Right lung (tissue), 5 donors: ENCODE measurements around the gene GTF3C1. TPM values are rescaled to one million over a fixed set of nuclear protein-coding genes. Genes with fewer than 3 reads are reported as not detected.
A peak's percentile ranks its signal among the peaks of the same experiment; 100 is the strongest.

Source experiments
- DNase-seq, 2 donors: peaks; one replicate each; pipeline ENCODE4 v3.0.0-alpha.2; 2013
- polyA plus RNA-seq, 5 donors: library from polyadenylated mRNA; unstranded; fragments of 120-200 nt; gene quantifications; one replicate each; pipeline versions ENCODE4 v1.2.1 to v1.2.3, GENCODE V29; 2013; ENCODE audit warnings: inconsistent platforms in 1 of 5, low replicate concordance in 1 of 5; ENCODE audit not compliant: insufficient read length in 5 of 5, insufficient read depth in 1 of 5

GTF3C1 gene
- polyA plus RNA-seq, 5 donors = 73.5 to 112 (median 85.6) TPM

DNA sequence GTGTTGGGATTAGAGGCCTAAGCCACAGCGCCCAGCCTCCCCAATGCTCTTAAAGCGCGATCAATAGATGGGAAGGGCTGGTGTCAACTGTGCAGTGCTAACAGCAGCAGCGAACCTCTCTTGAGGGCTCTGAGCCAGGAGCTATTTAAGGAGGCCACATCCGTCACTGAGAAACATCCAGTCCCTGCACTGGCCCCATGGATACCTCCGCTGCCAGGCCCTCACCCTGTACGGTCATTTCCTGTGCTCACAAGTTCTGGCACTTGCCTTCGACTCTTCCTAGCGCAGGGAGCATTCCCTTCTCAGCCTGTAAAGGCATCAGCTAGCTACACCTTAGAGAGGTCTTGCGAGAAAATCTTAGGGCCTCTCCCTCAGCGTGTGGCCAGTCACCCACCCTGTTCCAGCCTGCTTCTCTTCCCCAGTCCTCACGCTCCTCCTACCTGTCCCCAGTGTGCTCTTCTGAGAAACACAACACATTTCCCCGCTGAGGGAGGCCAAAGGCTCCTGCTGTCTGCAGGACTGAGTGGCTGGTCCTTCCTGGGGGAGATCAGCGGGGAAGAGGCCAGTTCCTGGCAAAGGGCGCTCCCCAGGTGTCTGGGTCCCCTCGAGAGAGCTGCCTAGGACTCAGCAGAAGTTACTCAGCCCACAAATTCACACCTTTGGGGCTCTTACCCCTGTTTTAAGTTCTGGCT is 28.6 kb downstream of the GTF3C1 start:
- DNase-seq = peak in 1 of 2 donors; percentile 11

DNA sequence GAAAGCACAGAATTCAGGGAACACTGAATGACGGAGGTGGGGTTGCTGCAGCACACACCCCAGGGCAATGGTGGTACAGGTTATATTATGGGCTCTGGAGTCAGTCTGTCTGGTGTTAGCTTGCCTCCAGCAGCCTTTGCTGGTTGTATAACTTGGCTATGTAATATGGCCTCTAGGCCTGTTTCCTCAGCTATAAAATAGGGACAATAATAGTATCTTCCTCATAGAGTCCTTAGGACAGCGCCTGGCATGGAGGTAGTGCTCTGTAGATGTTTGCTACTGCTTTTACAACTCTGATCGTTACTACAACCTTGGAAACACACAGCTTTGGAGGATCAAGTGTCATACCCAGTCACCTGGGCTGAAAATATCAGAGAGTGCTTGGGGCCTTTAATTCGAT is 31.5 kb downstream of the GTF3C1 start:
- no peak for DNase-seq

DNA sequence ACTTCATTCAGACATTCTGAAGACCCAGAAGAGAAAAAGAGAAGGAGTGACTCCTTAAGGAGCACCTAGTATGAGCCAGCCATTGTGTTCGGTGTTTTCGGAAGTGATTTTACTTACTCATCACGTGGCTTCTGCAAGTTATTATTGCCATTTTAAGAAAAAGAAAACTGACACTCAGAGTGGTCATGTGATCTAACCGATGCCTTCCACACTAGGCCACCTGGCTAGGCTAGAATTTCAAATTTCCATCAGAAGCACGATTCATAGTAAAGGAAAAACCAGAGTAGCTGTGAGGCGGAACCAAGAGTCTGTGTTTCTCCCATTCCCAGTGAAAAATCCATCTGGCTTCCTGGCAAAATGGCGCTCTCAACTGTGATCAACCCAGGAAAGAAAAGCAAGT is 32.0 kb downstream of the GTF3C1 start:
- no peak for DNase-seq

DNA sequence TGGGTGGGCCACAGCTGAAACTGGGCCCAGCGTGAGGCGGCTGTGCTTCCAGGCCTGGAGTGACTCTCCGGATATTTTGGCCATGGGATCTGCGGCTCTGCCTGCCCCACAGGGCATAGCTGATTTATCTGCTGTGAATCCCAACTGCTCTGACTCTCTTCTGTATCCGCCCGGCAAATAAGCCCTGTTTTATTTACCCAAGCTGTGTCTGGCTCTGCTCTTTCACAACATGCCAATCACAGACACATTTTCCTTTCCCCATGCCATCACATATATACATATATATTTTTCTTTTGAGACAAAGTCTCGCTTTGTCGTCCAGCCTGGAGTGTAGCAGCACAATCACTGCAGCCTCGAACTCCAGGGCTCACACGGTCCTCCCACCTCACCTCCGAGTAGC is 33.3 kb downstream of the GTF3C1 start:
- DNase-seq = no peak

DNA sequence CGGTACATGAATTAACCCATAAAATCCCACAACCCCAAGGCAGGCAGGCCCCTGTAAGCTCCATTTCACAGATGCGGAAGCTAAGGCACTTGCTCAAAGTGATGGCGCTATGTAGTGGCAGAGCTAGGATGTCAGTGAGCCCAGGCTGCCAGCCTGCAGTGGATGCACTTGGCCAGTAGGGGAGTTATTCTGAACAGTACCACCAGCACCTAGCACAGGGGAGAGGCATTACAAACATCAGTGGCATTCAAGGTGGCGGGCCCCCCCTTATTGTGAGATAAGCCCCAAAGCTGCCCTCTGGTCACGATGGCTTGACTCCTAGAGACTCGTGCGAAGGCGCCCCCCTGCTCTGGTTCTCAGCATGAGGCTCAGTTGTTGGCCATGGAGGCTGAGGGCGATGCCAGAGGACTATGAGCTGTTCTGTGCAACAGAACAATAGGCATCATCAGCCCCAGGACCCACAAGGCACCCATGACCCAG is 33.8 kb downstream of the GTF3C1 start:
- DNase-seq = no peak

DNA sequence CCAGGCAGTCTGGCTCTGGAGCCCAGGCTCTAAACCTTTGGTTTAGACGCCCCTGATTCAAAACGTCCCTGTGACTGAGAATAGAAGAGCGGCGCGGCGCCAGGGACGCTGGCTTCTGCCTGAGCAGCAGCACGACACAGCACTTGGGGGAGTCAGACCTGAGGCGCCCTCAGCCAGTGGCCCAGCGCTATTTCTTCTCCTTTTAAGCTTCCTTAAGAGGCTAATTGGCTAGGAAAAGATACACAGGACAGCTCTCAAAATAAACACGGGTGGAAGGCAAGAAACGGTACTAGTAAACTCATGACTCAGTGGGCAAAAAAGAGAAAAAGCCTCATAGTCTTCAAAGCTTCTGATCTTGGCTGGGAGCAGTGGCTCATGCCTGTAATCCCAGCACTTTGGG is 34.9 kb downstream of the GTF3C1 start:
- no peak for DNase-seq

DNA sequence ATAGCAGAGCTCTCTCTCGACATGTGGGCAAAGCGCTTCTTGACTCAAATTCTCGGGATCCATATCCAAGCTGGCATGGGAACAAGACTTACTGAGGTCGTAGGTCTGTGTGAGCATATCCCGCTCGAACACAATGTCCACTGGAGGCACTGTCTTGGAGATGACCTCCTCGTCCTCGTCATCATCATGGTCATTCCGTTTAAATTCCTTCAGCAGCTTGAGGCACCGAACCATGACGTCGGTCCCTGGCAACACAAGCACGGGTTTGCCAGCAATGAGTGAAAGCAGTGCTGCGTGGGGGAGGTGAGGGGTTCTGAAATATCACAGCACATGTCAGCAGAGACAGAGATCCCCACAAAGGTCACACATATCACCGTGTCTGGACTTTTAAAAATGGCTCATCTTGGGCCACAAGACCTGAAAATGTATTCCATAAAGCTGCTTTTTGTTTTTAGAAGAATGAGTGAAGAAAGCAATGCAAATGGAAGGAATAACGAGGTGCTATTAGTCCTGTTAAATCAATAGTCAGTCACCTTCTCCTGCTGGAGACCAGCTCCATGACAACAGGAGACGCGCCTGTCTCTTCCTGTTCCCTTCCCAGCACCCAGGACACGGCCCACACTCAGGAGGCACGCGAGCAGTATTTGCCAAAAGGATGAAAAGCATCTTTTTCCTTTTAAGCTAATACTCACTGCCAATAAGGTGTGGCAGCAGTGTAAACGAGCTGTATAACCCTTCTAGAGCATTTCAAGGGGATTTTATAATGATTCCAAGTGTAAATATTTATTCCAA is 37.9 kb downstream of the GTF3C1 start:
- DNase-seq = no peak

DNA sequence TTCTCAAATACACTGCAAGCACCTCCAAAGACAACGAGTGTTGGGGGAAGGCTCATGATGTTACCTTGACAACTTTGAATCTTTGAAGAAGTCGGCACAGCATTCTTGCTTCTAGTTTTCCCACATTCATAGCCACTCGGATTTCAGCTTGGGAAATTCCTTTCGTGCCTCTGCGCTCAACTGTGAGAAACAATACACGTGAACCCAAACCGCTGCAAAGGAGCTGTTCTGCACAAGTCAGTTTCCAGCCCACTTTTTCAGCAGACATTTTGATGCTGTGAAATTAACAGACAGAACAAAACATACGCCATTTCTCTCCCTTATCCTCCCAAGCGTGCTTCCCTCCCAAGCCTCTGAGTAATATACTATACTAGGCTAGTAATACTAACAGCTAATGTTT is 41.2 kb downstream of the GTF3C1 start:
- DNase-seq = no peak

DNA sequence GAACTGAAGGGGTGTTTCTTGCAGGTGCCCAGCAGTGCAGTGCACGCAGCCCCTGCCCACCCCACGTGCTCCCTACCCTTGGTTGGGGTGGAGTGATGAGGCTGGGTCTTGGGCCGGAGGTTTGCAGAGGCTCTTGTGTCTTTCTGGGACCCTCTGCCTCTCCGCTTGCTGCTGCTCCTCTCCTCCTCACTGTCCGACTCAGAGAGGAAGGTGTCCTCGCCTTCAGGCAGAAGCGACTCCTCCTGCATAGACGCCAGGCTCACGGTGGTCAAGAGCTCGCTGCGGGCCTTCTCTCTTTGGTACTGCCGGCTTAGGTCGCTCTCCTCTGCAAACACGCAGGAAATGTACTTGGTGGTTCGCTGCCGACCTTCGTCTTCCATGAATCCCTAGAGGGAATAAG is 42.9 kb downstream of the GTF3C1 start:
- no peak for DNase-seq

DNA sequence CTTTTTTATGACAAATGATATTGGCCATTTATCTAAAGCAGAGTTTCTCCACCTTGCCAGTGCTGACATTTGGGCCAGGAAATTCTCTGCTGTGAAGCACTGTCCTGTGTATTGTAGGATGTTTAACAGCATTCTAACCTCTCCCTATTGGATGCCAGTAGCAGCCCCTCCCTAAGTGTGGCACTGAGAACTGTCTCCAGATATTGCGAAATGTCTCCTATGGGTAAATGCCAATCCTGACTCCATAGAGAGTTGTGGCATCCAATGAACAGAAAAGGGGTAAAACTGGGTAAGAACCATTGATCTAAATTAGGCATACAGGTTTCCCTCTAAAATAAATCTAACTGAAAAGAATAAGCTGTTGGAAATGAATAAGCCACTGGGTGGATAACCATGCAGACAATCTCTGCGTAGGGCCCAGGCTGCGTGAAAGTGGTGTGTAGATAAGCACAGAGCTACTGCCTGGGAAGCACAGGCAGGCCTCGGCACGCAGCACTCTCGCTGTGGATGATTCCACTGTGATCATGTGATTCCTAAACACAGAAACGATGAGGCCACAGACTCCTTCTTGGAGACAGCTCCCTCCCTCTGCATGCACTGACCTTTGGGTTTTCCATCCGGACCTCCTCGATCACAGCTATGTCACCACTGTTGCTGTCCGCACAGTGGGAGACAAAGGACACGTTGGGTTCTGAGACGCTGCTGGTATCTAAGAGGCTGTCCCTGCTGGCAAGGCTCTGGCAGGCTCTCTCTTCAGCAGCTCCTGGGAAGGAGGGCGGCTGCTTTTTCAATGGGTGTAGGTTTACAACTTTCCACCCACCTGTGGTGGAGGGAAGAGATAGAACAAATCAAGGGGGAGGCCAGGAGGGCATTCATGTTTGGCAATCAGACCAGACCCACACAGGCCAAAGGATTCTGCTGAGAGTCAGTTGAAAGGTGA is 44.1 kb downstream of the GTF3C1 start:
- DNase-seq = no peak

DNA sequence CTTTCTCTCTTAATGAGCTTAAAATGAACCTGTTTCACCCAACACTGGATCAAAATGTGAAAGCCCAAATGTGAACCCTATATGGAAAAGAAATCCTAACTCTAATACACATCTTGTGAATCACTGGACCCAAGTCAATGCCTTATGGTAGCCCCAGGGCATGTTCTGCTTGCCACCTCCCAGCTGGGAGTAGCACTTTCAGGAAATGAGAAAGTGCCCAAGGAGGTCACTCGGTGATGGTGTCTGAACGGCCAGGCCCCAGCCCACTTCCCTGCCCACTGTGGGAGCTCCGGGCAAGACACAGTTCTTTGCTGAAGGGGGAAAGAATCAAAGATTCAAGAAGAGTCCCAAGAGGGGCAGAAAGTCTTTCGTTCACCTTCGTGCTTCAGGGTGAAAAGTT is 46.1 kb downstream of the GTF3C1 start:
- no peak for DNase-seq

DNA sequence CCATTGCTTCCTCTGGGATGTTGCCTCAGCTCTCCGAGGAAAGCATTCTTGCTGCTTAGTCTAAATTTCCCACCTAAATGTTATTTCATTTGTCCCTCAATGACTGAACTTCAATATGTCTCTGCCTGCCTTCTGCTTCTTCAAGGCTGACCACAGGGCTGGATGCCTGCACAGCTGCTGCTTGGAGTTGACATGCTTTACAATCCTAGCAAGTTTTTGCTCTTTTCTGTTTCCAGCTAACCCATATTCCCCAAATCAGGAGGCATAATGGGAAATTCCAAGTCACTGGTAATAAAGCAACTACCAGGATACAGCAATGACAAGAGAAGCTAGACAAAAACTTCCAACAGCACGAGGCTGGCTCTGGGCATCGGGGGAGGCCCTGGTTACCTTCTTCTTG is 48.9 kb downstream of the GTF3C1 start:
- no peak for DNase-seq

DNA sequence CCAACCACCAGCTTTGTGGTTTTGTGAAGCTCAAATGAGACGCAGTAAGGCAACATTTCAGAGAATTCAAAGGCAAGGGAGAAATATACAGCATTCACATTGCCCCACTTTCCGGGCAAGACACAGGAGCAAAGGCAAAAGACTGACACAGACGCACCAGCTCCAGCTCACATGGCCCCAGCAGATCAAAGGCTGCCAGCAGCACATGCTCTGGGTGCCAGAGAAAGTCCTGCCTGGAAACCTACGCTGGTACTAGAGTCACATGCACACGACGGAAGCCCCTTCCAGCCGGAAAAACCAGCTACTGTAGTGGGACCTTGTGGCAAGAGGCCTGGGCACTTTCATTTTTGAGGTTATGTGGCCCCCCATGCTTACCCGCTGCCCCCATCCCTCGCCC is 50.1 kb downstream of the GTF3C1 start:
- DNase-seq = no peak

DNA sequence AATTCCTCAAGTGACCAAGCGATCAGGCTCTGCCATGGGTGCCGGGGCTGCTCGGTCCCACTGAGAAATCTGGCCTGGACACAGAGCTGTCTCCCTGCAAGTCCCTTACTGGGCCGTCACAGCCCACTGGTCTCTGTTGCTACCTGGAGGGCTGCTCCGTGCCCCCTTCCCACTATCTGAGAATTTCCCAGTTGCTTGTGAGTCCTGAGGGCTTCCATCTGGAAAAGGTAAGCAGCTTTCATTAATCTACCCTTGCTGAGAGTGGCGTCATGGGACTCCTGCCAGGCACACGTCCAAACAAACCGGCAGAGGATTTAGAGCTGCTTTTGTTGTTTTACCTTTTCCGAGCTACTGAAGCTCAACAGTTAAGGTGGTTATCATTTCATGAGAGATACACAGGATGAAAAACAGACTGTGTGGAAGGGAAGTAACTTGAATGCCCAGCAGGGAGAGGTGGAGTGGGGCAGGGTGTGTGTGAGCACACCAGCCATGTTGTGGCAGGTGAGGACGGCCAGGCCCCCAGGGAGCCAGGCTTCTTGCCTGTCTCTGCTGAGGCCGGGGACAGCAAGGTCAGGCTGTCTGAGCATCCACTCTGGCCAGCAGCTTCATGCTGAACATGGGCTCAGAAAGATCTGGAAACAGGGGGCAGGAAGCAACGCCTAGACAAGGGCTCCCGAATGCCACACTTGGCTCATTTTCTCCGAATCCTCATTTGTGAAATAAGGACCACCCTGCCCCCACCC is 50.6 kb downstream of the GTF3C1 start:
- DNase-seq = no peak

DNA sequence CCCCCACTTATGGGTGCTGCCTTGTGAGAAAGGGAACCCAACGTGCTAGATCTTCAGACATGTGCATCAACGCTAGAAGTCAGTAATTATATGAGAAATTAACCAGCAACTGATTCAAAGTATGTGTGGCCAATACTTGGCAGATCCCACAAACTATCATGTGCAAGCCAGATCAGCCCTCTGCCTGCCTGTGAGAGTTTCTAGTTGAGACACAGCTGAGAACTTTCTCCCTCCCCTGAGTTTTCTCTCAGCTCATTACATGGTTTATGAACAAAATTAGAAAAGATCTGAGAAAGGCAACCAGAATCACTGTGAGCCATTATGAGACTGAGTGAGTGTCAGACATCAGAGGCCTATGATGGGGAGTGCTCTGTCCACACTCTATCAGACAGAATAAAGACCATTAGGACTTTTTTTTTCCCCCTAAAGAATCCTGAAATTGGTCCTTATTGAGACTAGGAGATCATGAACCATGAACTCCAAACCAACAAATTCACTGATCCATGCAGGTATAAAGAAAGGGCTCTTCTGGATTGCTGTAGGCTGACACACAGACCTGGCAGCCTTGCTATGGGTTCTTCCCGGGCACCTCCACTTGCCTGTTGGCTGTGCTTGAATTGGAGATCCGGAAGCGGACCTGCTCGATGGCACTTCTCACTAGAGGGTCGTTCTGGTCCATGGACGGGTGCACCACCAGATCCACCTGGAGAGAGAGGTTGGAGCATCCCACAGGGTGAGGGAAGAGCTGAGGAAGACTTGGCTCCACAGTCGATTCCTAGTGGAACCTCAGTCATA is 51.5 kb downstream of the GTF3C1 start:
- DNase-seq = peak; percentile 81 to 88

DNA sequence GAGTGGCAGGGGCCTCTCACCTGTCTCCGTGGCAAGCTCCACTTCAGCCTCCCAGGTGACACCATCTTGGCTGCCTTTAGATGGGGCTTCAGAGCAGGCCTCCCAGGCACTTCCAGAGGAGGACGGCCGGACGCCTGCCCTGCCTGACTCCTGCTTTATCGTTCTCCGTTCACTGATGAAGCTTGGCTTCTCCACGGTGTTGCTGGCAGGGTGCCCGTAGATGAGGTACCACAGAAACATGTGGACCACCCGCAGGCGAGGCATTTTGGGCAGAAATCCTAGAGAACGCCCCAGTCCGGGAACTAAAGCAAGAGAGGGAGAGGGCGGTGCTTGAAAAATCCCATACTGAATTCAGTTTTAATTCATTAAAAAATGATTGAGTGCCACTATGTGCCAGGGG is 54.5 kb downstream of the GTF3C1 start:
- DNase-seq = peak; percentile 86 to 87

DNA sequence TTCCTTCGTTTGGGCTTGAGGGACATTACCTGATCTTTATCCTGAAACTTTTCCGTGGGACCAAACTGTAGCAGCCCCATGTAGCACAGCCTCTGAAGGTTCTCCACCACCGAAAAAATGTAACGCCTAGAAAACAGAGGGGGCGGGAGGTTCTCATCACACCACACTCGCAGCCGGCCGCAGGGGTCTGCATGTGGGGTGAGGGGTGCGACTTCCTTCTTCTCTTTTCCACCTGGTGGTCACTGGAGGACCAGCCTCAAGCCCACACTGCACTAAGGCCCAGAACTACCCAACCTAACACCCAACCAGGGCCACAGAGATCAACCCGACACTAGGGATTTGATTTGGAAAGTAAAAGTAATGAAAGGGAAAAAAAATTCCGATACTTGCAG is 57.1 kb downstream of the GTF3C1 start:
- no peak for DNase-seq

DNA sequence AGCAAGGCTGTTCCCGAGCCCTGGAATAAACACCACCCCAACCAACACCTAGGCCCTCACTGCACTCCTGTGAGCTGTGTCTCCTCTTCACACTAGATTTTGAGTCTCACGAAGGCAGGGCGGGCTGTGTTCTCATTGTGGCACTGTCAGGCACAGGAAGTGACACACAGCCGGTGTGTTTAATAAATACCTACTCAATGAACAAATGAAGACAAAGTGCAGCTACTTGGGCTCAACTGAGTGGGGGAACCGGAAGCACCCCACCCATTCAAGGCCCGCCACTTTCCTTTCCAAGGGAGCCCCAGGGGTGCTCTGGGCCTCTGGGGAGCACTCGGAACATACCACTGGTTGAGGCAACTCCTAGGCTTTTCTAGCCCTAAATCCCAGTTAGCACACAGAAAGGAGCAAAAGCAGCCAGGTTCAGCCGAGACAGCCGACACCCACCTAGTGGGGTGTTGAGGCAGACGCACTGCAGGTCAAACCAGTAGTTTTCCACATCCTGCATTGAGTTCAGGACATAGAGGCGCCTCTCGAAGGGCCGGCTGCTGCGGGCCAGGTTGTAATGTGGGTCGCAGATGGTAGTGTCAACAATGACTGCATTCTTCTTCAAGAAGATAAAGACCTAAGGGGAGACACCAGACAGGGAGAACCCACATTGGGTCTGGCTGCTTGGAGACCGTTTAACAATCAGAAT is 57.7 kb downstream of the GTF3C1 start:
- no peak for DNase-seq

DNA sequence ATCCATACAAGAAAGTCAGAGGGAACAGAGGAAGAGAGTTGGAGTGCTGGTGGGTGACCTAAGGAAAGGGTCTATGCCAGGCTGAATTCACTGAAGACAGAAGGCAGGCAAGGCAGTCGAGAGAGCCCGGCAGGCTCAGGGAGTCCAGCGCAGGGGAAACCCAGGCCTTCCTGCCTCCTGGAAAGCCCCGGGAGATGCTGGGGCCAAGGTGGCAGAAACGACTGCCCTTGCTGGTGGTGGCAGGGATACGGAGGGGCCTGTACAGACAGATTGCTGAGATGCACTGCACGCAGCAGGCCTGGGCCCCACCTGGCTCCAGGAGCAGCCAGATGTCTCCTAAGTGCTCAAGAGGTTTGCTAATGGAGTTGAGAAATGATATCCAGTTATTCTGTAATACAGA is 59.8 kb downstream of the GTF3C1 start:
- DNase-seq = no peak

DNA sequence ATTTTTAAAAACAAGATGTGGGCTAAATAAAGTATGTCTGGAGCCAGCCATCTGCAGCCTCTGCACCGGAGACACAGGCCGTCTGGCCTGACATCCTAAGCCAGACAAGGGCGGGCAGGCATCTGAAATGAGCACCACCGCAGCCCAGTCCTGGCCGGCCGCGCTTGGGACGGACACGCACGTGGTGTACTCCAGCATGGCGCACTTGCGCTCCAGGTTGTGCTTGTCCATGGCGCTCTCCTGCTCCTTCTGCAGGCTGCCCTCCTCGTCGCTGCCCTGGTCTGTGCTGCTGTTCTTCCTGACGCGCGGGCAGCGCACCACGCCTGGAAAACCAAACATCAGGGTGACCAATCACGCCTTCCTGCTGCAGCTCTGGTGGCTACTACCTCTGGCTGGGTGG is 60.3 kb downstream of the GTF3C1 start:
- no peak for DNase-seq
